Stomach (tissue), 4 donors: ENCODE data around the gene PTPRG.

Experiments
- EP300 ChIP-seq: sonication (generic); formaldehyde crosslinking; IDR thresholded peaks from one replicate; pipeline ENCODE4 v1.6.1; 2017; ENCODE audit warnings: antibody characterized with exemption
- POLR2A ChIP-seq, 4 donors: fragments of 450-650 bp; IDR thresholded peaks; one replicate each; pipeline ENCODE4 v1.6.1; 2016; ENCODE audit warnings: antibody characterized with exemption in 4 of 4, control low read depth in 2 of 4, mild to moderate bottlenecking in 1 of 4, moderate library complexity in 1 of 4
- POLR2AphosphoS5 ChIP-seq, 3 donors: sonication (generic); formaldehyde crosslinking; IDR thresholded peaks; one replicate each; pipeline ENCODE4 v1.6.1; 2016; ENCODE audit warnings: antibody characterized with exemption in 3 of 3
- TF ChIP-seq, protein P1 (sequence below), 7 experiments: fragments of 450-650 bp in 4 of 7; fragments of 200-600 bp in 3 of 7; sonication (generic) in 3 of 7; IDR thresholded peaks; one replicate each; pipeline ENCODE4 v1.5.1; 2016 to 2019; ENCODE audit warnings: antibody characterized with exemption in 7 of 7, control low read depth in 2 of 7, mild to moderate bottlenecking in 1 of 7

GRCh38 chr3:61875976-61876671, 314.8 kb downstream of the PTPRG start:
- no peak for TF ChIP-seq POLR2AphosphoS5 (IDR thresholded peaks at IDR 0.05)
- TF ChIP-seq, protein P1, sequence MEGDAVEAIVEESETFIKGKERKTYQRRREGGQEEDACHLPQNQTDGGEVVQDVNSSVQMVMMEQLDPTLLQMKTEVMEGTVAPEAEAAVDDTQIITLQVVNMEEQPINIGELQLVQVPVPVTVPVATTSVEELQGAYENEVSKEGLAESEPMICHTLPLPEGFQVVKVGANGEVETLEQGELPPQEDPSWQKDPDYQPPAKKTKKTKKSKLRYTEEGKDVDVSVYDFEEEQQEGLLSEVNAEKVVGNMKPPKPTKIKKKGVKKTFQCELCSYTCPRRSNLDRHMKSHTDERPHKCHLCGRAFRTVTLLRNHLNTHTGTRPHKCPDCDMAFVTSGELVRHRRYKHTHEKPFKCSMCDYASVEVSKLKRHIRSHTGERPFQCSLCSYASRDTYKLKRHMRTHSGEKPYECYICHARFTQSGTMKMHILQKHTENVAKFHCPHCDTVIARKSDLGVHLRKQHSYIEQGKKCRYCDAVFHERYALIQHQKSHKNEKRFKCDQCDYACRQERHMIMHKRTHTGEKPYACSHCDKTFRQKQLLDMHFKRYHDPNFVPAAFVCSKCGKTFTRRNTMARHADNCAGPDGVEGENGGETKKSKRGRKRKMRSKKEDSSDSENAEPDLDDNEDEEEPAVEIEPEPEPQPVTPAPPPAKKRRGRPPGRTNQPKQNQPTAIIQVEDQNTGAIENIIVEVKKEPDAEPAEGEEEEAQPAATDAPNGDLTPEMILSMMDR (IDR thresholded peaks at IDR 0.05): no peak
- TF ChIP-seq POLR2A (IDR thresholded peaks at IDR 0.05): no peak
- TF ChIP-seq EP300: no peak
